IMR-90 (cell line): ENCODE data around the gene PTPN13. TPM values are rescaled to one million over a fixed set of nuclear protein-coding genes. Genes with fewer than 3 reads are reported as not detected.

ENCODE experiments used
- ATAC-seq: fragments of 200-7000 bp; cut with Tn5 transposase; 2 replicates; pipeline ENCODE4 v1.9.1; 2020; ENCODE audit warnings: low read depth, mild to moderate bottlenecking, moderate library complexity
- BruUV-seq: library from RNA; stranded (reverse); fragments of 400-500 nt; replicated peaks from 2 replicates; lab custom pipeline; 2021; lab: Mats Ljungman, UMichigan
- CTCF ChIA-PET: fragments of 300-600 bp; formaldehyde crosslinking; extraction: SDS; loops from one replicate; lab custom pipeline; 2021; ENCODE audit warnings: antibody characterized with exemption; lab: Yijun Ruan, JAX
- POLR2A ChIA-PET: fragments of 300-600 bp; sonication (Branson Sonifier 250); formaldehyde crosslinking; loops from one replicate; lab custom pipeline; 2022; ENCODE audit warnings: antibody characterized with exemption; ENCODE audit not compliant: unreplicated experiment; lab: Charles Lee
- DNase-seq: peaks from one replicate; pipeline ENCODE4 v3.0.0; 2013
- H2AFZ ChIP-seq: replicated peaks from 2 replicates; pipeline ENCODE3; 2013; ENCODE audit warnings: low read length, mild to moderate bottlenecking; ENCODE audit not compliant: poor library complexity
- H2AK5ac ChIP-seq: 2 replicates; pipeline ENCODE4 v1.6.1; 2013; ENCODE audit warnings: low read depth, low read length, inconsistent platforms
- H2AK9ac ChIP-seq: replicated peaks from 2 replicates; pipeline ENCODE3; 2013; ENCODE audit warnings: mild to moderate bottlenecking, low read depth, low read length, moderate library complexity; ENCODE audit not compliant: poor library complexity
- H2BK120ac ChIP-seq: 2 replicates; pipeline ENCODE4 v1.6.1; 2013; ENCODE audit warnings: low read depth, low read length, inconsistent platforms
- H2BK15ac ChIP-seq: 3 replicates; pipeline ENCODE4 v1.6.1; 2013; ENCODE audit warnings: low read depth, low read length, inconsistent platforms
- H2BK20ac ChIP-seq: 2 replicates; pipeline ENCODE4 v1.6.1; 2013; ENCODE audit warnings: low read depth, mild to moderate bottlenecking, inconsistent platforms, low read length, moderate library complexity
- H2BK5ac ChIP-seq: 2 replicates; pipeline ENCODE4 v1.6.1; 2013; ENCODE audit warnings: mild to moderate bottlenecking, low read depth, low read length, inconsistent platforms; ENCODE audit not compliant: poor library complexity, severe bottlenecking
- H3K14ac ChIP-seq: replicated peaks from 2 replicates; pipeline ENCODE4 v1.6.1; 2013; ENCODE audit warnings: low read depth, low read length, inconsistent platforms
- H3K18ac ChIP-seq: 2 replicates; pipeline ENCODE4 v1.6.1; 2013; ENCODE audit warnings: low read depth, low read length, control low read depth
- H3K23ac ChIP-seq: 2 replicates; pipeline ENCODE4 v1.6.1; 2013; ENCODE audit warnings: low read depth, low read length, inconsistent platforms
- H3K27ac ChIP-seq: 2 replicates; pipeline ENCODE4 v1.5.1; 2013; ENCODE audit warnings: mild to moderate bottlenecking, control low read depth, low read length; ENCODE audit not compliant: insufficient read depth
- H3K27me3 ChIP-seq: 2 replicates; pipeline ENCODE4 v1.6.1; 2013; ENCODE audit warnings: low read length; ENCODE audit not compliant: control insufficient read depth, insufficient read depth
- H3K36me3 ChIP-seq: 2 replicates; pipeline ENCODE4 v1.6.1; 2013; ENCODE audit warnings: low read length, mixed read lengths; ENCODE audit not compliant: control insufficient read depth, insufficient read depth
- H3K4ac ChIP-seq: 2 replicates; pipeline ENCODE4 v1.6.1; 2013; ENCODE audit warnings: low read depth, low read length, inconsistent platforms
- H3K4me1 ChIP-seq: 2 replicates; pipeline ENCODE4 v1.6.1; 2013; ENCODE audit warnings: low read length, mixed read lengths; ENCODE audit not compliant: control insufficient read depth, insufficient read depth
- H3K4me2 ChIP-seq: 2 replicates; pipeline ENCODE4 v1.6.1; 2013; ENCODE audit warnings: low read depth, mild to moderate bottlenecking, control low read depth, low read length, moderate library complexity
- H3K4me3 ChIP-seq: 2 replicates; pipeline ENCODE4 v1.5.1; 2013; ENCODE audit warnings: low read depth, mild to moderate bottlenecking, control low read depth, low read length, moderate library complexity; ENCODE audit not compliant: insufficient read depth
- H3K56ac ChIP-seq: 2 replicates; pipeline ENCODE4 v1.6.1; 2013; ENCODE audit warnings: low read length, inconsistent platforms; ENCODE audit not compliant: insufficient read depth; ENCODE audit errors: extremely low read depth
- H3K79me1 ChIP-seq, 2 experiments: 2 replicates each; pipeline ENCODE4 v1.6.1; 2013; ENCODE audit warnings: low read length in 2 of 2, inconsistent platforms in 1 of 2, low read depth in 1 of 2
- H3K9ac ChIP-seq: 2 replicates; pipeline ENCODE4 v1.6.1; 2013; ENCODE audit warnings: low read depth, low read length, control low read depth
- H3K9me1 ChIP-seq: 2 replicates; pipeline ENCODE4 v1.6.1; 2013; ENCODE audit warnings: low read length, inconsistent platforms; ENCODE audit not compliant: insufficient read depth
- H3K9me3 ChIP-seq: 2 replicates; pipeline ENCODE4 v1.6.1; 2013; ENCODE audit warnings: low read length; ENCODE audit not compliant: control insufficient read depth, insufficient read depth
- H4K20me1 ChIP-seq: 2 replicates; pipeline ENCODE4 v1.6.1; 2013; ENCODE audit warnings: low read length, inconsistent platforms; ENCODE audit not compliant: insufficient read depth
- H4K5ac ChIP-seq: 2 replicates; pipeline ENCODE4 v1.6.1; 2013; ENCODE audit warnings: mild to moderate bottlenecking, low read depth, low read length, control low read depth
- H4K8ac ChIP-seq, 2 experiments: 2 replicates each; pipeline ENCODE4 v1.6.1; 2013; ENCODE audit warnings: low read depth in 2 of 2, low read length in 2 of 2, control low read depth in 1 of 2, inconsistent platforms in 1 of 2
- H4K91ac ChIP-seq: 2 replicates; pipeline ENCODE4 v1.6.1; 2013; ENCODE audit warnings: low read depth, low read length, inconsistent platforms; ENCODE audit not compliant: insufficient read depth
- BHLHE40 ChIP-seq: fragments of 150-350 bp; IDR thresholded peaks from 2 replicates; pipeline ENCODE4 v1.6.1; 2016; ENCODE audit warnings: mild to moderate bottlenecking, low read depth, low read length
- CEBPB ChIP-seq: IDR thresholded peaks from 2 replicates; pipeline ENCODE4 v1.6.1; 2012; ENCODE audit warnings: low read depth, low read length, improper control_type of control experiment
- CHD1 ChIP-seq: IDR thresholded peaks from 2 replicates; pipeline ENCODE4 v1.6.1; 2012; ENCODE audit warnings: low read depth, low read length, improper control_type of control experiment
- CTCF ChIP-seq: conservative IDR thresholded peaks from 2 replicates; pipeline ENCODE4 v1.5.1; 2012; ENCODE audit warnings: mild to moderate bottlenecking, low read depth, low read length, improper control_type of control experiment
- ELK1 ChIP-seq: fragments of 150-350 bp; IDR thresholded peaks from 2 replicates; pipeline ENCODE4 v1.6.1; 2016; ENCODE audit warnings: low read depth, mild to moderate bottlenecking, low read length, moderate library complexity, borderline replicate concordance
- FOS ChIP-seq: fragments of 150-350 bp; IDR thresholded peaks from 2 replicates; pipeline ENCODE4 v1.6.1; 2016; ENCODE audit warnings: low read depth, low read length
- MAFK ChIP-seq: IDR thresholded peaks from 2 replicates; pipeline ENCODE4 v1.6.1; 2012; ENCODE audit warnings: low read depth, low read length, improper control_type of control experiment
- MAZ ChIP-seq: IDR thresholded peaks from 2 replicates; pipeline ENCODE4 v1.6.1; 2012; ENCODE audit warnings: low read depth, mild to moderate bottlenecking, low read length, improper control_type of control experiment, moderate library complexity, borderline replicate concordance
- MXI1 ChIP-seq: IDR thresholded peaks from 2 replicates; pipeline ENCODE4 v1.6.1; 2012; ENCODE audit warnings: low read depth, mild to moderate bottlenecking, low read length, moderate library complexity, borderline replicate concordance
- NFE2L2 ChIP-seq: fragments of 150-350 bp; IDR thresholded peaks from 2 replicates; pipeline ENCODE4 v1.6.1; 2016; ENCODE audit warnings: low read depth, mild to moderate bottlenecking, low read length
- POLR2A ChIP-seq: IDR thresholded peaks from 2 replicates; pipeline ENCODE4 v1.6.1; 2012; ENCODE audit warnings: mild to moderate bottlenecking, low read depth, low read length
- RAD21 ChIP-seq: IDR thresholded peaks from 2 replicates; pipeline ENCODE4 v1.6.1; 2012; ENCODE audit warnings: low read length, improper control_type of control experiment
- RCOR1 ChIP-seq: IDR thresholded peaks from 2 replicates; pipeline ENCODE4 v1.6.1; 2012; ENCODE audit warnings: mild to moderate bottlenecking, low read length, improper control_type of control experiment; ENCODE audit not compliant: insufficient replicate concordance
- RFX5 ChIP-seq: IDR thresholded peaks from 2 replicates; pipeline ENCODE4 v1.8.0; 2012; ENCODE audit warnings: low read depth, mild to moderate bottlenecking, low read length, moderate library complexity
- SMC3 ChIP-seq: fragments of 150-350 bp; IDR thresholded peaks from 2 replicates; pipeline ENCODE4 v1.6.1; 2016; ENCODE audit warnings: low read depth, mild to moderate bottlenecking, antibody characterized with exemption, low read length, moderate library complexity
- USF2 ChIP-seq: fragments of 150-350 bp; IDR thresholded peaks from 2 replicates; pipeline ENCODE4 v1.6.1; 2017; ENCODE audit warnings: mild to moderate bottlenecking, antibody characterized with exemption, low read length, low read depth
- WGBS, 2 experiments: methylation state at CpG; one replicate each; pipeline versions ENCODE4 v1.1.5 to v1.1.7; 2013; ENCODE audit warnings: missing lambda C conversion rate in 2 of 2; ENCODE audit not compliant: insufficient read length in 1 of 2; ENCODE audit errors: extremely low coverage in 2 of 2; 5-methylcytosine and 5-hydroxymethylcytosine counted together
- dilution Hi-C: fragments of 300-500 bp; cut with HindIII; formaldehyde crosslinking; loops from one replicate; pipeline ENCODE4 v1.14.3; 2018; ENCODE audit warnings: low sequenced_read_pairs; ENCODE audit not compliant: unreplicated experiment
- in situ Hi-C: fragments of 300-500 bp; cut with MboI; formaldehyde crosslinking; loops from 3 replicates; pipeline ENCODE4 v1.14.3; 2019; ENCODE audit warnings: low sequenced_read_pairs, inconsistent platforms, mixed read lengths
- intact Hi-C: fragments of 100-400 bp; cut with micrococcal nuclease; formaldehyde crosslinking; loops from 2 replicates; pipeline ENCODE4 v1.10.0; 2022
- polyA plus RNA-seq, 3 experiments: library from polyadenylated mRNA; depleted of rRNA; stranded (reverse); fragments of >200 nt; gene quantifications; 2 replicates each; pipeline ENCODE4 v1.2.3, GENCODE V29; 2012; ENCODE audit warnings: low replicate concordance in 1 of 3
- total RNA-seq: library from RNA; depleted of rRNA; stranded (reverse); fragments of >200 nt; gene quantifications from 2 replicates; pipeline ENCODE4 v1.2.3, GENCODE V29; 2012

Gene PTPN13
- total and polyA plus RNA-seq, 2 of the 4 experiments (the other 2 are of a cell fraction): 7.7 to 29.0 TPM

GRCh38 chr4:86778175-86778574 is 184.1 kb downstream of the PTPN13 start:
- Histone ChIP-seq H4K91ac (no peak overlapping the region), H3K27ac (no peak overlapping the region), H3K9me1 (no peaks in the 10 kb centered on the region), H3K4ac (no peak overlapping the region), H3K23ac (no peak overlapping the region), H3K4me2 (no peak overlapping the region), H3K9ac (no peak overlapping the region), H2BK15ac (no peak overlapping the region), H2BK120ac (no peak overlapping the region), H2AK5ac (no peak overlapping the region), H3K27me3 (no peaks in the 10 kb centered on the region), H4K8ac (no peak overlapping the region), H3K56ac (no peak overlapping the region), H2AFZ (no peak overlapping the region), H3K14ac (no peak overlapping the region), H3K9me3 (no peaks in the 10 kb centered on the region), H3K4me1 (no peaks in the 10 kb centered on the region), H3K36me3 (peaks cover 6% of the 10 kb centered on the region), H4K5ac (no peak overlapping the region), H2AK9ac (no peak overlapping the region), H3K4me3 (no peak overlapping the region), H4K20me1 (no peaks in the 10 kb centered on the region), H3K18ac (no peak overlapping the region), H3K79me1 (no peaks in the 10 kb centered on the region), H2BK20ac (no peak overlapping the region), H2BK5ac (no peak overlapping the region)
- no peak for DNase-seq
- TF ChIP-seq POLR2A (no peak), ELK1 (no peak), BHLHE40 (no peak), SMC3 (no peak), MAFK (no peak), RAD21 (no peak), NFE2L2 (no peak), MXI1 (no peak), FOS (no peak), RCOR1 (no peak), CEBPB (no peak), USF2 (no peak), RFX5 (no peak), MAZ (no peak), CHD1 (no peak), CTCF (no peak)
- in situ Hi-C loops: no loop called here
- no CpG with 5 or more reads among the region's 4 CpGs for WGBS, 2 experiments
- BruUV-seq: no TSS peak
- ATAC-seq: no peak
- CTCF ChIA-PET: no interaction called here
- POLR2A ChIA-PET: no interaction called here
- dilution Hi-C loops: no loop called here
- intact Hi-C loops: no loop called here
